NT2/D1 (cell line): Measurements from ENCODE around the gene TMEM170A.

Experiments
- SUZ12 ChIP-seq: IDR thresholded peaks from 2 replicates; pipeline ENCODE4 v1.6.1; 2011; ENCODE audit not compliant: insufficient read length, insufficient read depth; ENCODE audit errors: extremely low read depth
- YY1 ChIP-seq: IDR thresholded peaks from 2 replicates; pipeline ENCODE4 v1.6.1; 2011; ENCODE audit not compliant: insufficient read length, insufficient read depth
- ZNF274 ChIP-seq: IDR thresholded peaks from 2 replicates; pipeline ENCODE4 v1.6.1; 2011; ENCODE audit warnings: mild to moderate bottlenecking, low read depth, low read length

DNA sequence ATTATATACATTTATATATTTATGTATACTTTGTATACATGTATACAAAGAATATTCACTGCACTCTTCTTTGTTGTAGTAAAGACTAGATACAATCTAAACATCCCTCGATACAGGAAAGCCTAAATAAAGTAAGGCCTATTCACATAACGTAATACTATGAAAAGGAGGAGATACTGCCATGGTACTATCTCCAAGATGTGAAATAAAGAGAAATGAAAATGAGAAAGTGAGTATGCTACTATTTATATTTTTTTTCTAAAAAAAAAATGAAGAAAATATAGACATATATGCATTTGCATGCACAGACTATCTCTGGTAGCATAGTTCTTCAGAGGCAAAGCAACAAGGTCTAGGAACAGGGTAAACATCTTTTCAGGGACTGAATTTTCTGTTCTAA is 50.5 kb downstream of the TMEM170A start:
- TF ChIP-seq ZNF274 (no peak), YY1 (no peak), SUZ12 (no peak)
